EL (cell line): ENCODE measurements around the gene SPACA7.

Experiments used
- DNase-seq: peaks from one replicate; pipeline ENCODE4 v3.0.0-alpha.2; 2016

The SPACA7 gene

DNA sequence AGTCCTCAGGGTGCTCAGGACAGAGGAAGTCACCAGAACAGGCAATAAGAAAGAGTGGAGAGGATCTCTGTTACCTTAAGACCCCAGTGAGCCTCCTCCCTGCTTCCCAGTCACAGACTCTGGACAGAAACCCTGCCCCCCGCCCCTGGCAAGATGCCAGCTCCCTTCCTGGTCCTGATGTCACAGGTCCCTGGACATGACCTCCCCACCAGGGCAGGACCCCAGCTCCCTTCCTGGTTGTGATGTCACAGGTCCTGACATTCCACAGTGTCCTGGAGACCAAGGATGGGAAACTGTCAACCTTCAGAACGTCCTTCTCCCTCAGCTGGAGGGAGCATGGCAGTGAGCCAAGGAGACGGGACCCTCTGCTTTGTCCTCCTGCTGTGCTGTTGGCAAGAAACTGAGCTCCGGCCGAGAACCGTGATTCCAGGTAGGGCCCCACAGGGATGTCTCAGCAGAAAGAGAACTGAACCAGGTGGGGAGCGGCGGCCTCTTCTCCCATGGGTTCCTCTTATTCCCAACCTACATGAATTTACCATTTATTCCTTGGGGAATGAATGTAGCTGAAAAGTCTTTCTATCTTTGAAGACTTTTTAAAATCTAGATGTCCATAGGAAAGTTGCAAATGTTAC is at the start of gene SPACA7:
Gene SPACA7, plus strand, starts transcription at position 306 of the 632 bp plus-strand sequence. Its CDS starts 31 bp downstream, at position 337.
- no peak for DNase-seq

- no peak for DNase-seq
These were observed 49.3 kb upstream of the SPACA7 start for GRCh38 chr13:112326821-112327370.

GRCh38 chr13:112328936-112329335 is 47.2 kb upstream of the SPACA7 start:
- no peak for DNase-seq

DNA sequence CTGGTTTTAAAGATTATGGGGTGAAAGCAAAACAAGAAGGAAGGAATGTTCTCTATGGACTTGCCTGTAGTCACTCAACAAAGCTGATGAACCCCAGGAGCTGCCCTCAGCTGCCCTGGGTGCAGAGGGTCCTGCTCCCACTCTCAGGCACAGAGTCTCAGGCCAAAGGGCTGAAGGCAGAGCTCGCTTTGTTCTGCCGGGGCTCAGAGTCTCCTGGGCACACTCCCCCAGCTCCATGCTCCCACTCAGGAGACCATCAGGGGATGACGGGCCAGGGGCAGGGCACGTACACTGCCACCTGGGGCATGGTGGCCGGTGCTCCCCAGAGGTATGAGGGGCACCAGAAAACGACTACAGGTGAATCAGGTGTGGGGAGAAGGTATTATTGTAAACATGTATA is 46.8 kb upstream of the SPACA7 start:
- DNase-seq = no peak

DNA sequence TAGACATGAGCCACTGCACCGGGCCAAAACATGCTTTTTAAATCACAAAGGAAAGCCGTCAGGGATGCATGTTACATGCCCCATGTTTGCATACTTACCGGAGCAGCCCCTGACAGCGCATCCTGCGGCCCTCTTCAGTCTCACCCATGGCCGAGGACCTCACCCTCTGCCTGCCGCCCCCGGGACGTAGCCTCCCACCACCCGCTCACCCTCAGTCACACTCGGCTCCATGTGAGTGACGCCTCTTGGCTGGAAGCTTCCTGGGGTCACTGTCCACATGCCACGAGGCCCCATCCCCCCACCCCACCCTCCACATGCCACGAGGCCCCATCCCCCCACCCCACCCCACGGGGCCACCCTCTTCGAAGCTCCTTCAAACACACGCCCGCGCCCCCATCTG is 46.1 kb upstream of the SPACA7 start:
- DNase-seq = no peak

DNA sequence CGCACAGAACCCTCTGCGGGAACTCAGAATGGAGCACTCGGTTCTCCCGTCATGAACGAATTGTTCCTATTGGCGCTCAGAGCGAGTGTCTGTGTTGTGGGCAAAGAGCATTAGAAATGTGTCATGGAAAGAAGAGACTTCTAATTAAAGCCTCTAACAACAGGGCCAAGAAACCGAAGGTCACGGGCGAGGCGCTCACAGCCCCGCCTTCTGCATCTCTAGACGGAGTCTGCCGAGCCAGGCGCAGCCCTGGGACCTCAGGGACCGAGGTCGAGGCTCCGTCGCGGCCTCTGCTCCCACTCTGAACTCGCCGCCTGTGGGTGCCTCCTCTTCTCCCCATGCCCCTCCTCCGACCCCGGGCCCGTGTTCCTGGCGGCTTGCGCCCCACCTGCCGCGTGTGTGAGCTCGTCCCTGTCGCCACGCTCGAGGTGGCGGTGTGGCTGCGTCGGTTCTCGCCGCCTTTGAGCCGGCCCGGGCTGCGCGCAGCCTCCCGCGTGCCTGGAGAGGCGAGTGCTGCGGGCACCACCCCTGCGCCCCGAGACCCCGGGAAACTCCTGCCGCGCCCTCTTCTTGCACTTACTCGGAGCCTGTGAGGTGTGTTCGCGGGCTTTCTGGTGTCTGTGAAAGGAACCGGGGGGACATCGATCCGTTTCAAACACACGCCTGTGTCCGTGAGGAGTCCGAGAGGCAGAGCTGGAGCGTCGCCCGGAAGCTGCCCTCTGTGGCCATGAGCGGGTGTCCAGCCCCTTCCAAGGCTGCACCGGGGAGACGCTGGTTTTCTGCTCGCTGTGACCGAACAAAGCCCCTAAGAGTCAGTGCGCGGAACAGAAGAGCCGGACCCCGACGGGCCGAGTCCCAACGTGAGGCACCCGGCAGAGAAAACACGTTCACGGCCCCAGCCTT is 45.4 kb upstream of the SPACA7 start:
- DNase-seq = no peak

DNA sequence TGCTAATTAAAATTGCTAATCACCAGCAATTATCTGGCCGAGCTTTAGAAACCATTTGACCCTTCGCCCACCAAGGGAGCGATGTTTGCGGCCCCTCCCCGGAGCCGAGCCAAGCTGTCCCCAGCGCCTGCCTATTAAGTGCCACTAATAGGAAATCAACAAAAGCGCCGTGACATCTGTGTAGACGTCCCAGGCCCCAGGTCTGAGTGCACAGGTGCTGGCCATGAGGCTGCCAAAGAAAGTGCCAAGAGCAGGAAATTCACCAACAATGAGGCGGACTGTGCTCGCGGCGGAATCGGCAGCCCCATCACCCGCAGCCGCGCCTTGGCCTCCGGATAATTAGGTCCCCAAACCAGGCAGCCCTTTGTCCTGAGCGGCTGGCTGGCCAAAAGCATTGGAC is 44.5 kb upstream of the SPACA7 start:
- no peak for DNase-seq

DNA sequence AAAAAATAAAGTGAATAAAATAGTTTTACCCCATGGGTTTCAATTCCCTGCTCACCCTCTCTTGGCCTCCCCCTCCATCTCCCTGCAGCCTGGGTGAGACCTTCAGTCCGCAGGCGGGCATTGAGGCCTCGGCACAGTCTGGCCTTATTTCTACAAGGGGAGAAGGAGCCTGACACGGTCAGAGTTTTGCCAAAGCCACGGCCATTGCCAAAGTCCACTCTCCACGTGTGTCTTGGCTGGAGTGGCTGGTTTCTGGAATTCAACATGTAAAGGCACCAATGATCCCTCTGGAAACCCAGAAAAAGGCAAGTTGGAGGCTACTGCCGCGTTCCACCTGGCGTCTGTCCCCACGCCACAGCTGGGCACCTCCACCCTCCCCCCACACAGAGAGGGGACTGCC is 43.4 kb upstream of the SPACA7 start:
- no peak for DNase-seq

DNA sequence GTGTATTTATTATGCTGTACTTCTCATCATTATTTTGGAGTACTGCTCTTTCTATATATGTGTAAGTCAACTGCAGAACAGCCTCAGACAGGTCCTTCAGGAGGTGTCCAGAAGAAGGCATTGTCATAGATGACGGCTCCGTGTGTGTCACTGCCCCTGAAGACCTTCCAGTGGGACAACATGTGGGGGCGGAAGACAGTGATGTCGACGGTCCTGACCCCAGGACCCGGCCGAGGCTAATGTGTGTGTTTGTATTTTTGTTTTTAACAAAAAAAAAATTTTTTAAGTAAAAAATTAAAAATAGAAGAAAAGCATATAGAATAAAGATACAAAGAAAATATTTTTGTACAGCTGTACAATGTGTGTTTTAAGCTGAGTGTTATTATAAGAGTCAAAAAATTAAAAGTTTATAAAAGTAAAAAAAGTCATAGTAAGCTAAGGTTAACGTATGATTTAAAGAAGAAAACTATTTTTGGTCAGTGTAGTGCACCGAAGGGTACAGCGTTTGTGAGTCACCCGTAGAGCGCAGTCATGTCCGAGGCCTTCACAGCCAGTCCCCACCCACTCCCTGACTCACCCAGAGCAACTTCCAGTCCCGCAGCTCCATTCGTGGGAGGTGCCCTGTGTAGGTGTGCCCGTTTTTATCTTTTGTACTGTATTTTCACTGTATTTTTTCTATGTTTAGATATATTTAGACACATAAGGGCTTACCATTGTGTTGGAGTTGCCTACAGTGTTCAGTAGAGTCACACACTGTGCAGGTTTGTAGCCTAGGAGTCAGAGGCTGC is 42.2 kb upstream of the SPACA7 start:
- no peak for DNase-seq

GRCh38 chr13:112335135-112335534 is 41.0 kb upstream of the SPACA7 start:
- no peak for DNase-seq

GRCh38 chr13:112341446-112341845 is 34.7 kb upstream of the SPACA7 start:
- no peak for DNase-seq

DNA sequence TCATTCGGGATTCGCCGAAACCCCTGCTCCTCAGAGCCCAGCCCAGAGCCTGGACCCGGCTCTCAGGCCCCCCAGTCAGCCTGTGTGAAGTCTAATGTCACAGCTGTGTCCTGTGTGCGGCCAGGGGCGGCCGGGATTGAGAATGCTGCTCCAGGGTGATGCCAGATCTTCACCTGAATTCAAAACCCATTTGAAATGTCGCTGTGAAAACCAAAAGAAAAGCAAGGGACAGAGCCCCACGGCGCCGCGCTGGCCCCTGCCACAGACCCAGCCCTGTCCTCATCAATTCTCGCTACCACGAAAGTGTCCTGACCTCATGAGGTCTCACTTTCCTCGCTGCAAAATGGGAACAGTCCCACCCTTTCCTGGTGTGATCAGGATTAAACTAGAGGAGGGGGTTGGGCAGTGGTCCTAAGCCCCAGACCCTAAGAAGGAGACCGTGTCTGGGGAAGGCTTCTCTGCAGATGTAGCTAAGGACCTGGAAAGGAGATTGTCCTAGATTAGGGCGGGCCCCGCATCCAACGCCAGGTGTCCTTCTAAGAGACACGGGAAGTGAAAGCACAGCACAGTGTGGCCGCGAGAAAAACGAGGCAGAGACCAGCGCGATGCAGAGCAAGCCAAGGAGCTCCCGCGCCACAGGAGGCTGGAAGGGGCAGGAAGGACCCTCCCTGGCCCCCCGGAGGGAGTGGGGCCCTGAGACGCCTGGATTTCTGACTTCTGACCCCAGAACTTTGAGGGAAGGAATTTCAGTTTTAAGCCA is 34.0 kb upstream of the SPACA7 start:
- no peak for DNase-seq

DNA sequence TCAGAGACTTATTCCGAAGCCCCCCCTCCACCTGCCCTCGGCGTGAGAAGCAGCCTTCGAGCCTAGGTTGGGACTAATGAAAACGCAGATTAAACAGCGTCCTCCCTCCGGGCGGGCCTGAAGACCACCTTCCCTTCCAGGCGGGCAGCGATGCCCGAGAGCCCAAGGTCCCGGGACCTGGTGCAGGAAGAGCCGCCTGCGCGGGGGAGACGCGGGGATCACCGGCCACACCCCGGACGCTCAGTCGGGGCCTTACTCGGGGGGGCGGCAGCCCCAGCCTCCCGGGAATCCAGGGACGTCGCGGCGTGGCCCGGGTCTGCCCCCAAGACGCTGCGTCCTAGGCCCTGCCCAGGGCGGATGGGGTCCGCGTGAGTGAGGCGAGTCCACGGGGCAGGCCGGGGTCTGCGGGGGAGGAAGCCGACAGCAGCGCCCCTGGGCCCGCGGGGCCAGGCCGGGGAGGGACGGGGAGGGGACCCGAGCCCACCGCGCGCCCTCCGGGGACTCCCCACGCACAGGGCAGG is 33.3 kb upstream of the SPACA7 start:
- no peak for DNase-seq

DNA sequence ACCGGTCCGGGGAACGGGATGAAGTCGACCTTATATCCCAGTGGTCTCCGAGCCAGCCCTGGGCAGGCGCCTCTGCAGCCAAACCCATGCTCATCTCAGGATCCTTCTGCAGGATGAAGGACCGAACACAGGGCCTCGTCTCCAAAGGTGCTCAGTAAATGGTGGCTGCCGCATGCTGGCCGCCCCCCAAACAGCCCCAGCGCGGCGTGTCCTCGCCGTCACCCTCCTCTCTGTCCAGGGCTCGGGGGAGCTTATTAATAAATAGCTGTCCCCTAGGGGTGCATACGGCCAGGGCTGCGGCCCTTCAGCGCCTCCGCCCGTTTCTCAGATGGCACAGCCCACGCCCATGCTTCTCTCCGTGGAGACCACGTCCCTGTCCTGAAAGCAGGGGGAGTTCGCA is 32.6 kb upstream of the SPACA7 start:
- DNase-seq = no peak

DNA sequence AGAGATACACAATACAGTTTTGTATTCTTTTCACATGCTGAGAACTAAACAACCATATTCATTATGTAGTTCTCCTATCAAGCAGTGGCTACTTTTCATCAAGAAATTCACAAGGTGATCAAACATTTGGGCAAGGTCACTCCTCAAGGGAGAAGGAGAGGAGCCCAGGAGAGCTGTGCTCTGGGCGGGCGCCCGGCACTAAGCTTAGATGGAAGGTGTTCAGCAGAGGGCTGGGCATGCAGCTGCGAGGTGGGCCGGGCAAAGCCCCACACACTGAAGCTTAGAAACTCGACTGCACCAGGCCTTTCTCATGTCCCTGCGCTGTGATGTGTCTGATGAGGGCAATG is 30.4 kb upstream of the SPACA7 start:
- no peak for DNase-seq

DNA sequence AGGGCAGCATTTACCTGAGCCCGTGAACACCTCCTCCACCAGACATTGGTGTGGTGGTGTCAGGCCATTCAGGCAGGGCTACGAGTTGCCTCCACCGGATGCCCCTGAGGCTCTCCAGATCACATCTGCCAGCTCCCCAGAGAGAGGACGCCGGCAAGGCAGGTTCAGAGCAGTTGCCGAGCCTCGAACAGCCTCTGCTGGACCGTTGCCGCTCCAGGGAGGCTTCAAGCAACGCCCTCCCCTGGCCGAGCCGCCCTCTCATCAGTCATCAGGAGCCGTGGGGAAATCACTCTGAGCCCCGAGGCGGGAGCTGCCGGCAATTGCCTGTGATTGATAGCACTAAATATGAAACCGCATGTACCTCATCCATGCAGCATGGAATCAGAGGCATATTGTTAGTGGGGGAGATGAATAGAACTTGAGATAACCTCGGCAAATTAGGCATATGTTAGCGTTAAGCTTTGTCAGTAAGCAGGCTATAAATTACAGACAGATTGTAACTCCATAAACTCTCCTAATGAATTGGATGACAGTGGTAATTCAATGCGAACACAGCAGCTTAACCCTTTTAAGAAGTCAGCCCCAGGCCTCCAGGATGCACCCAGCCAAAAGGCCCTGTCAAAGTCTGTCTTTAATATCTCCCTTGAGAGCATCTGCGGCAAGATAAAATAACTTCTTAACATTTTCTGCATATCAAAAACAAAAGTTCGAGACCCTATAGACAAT is 29.8 kb upstream of the SPACA7 start:
- peak; percentile 5 for DNase-seq

- no peak for DNase-seq
These were observed 29.3 kb upstream of the SPACA7 start for GRCh38 chr13:112346899-112347229.

DNA sequence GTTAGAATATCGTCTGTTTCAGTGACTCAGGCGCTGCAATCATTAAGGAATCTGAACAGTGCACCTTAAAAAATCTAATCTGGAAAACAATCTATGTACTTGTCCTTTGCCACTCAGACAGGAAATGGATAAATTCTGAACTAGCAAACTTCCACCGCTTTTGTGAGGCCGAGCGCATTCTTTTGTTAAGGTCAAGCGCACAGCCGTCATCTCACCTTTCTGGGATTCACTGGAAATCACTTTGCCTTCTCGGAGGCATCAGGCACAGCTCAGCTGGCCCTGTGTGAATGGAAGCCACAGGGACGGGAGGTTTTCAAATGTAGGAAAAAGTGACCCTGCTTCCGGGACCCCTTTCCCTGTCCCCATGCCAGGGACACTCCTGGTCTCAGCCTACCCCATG is 28.2 kb upstream of the SPACA7 start:
- DNase-seq = no peak

DNA sequence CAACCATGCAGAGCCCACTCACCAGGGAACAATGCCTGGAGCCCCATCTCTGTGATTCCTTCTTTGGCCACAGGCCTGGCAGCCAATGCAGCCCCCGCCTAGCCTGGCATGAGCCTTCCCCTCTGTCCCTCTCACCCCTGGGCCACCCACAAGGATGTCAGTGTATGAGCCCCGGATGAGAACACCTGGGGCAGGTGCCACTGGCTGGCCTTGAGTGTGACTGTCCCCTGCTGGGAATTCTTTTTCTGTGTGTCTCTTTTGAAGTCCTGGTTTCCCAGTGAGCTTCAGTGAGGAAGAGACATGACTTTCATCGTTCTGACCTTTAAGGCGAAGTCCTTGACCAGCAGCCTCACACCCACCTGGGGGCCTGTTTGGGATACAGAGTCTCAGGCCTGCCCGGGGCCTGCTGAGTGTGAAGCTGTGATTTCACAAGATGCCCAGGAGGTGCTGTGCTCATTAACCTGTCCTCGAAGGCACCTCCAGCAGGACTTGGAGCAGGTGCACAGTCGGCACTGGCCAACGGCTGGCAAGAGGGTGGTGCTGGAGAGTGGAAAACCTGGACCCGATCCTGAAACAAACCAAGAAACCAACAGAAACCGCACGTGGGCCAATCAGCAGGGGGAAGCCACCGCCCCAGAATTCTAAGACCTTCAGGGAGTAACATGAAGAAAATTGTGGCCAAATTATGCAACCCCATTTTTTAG is 27.4 kb upstream of the SPACA7 start:
- DNase-seq = no peak

DNA sequence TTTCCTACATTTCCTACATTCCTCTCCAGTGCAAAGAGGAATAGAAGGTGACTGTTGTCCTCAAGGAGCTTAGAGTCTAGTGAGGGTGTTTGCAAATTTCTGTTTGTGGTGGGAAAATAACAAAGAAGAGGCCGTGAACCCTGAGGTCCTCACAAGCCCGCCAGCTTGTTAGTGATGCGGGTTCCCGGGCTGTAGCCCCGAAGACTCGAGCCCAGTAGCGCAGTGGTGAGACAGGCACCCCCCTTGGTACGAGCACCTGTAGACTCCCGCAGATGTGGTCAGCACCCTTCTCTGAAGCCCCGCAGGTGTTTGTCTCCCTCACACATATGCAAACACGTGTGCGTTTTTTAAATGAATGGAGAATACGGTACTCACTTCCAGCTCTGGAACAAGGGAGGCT is 26.5 kb upstream of the SPACA7 start:
- DNase-seq = no peak

DNA sequence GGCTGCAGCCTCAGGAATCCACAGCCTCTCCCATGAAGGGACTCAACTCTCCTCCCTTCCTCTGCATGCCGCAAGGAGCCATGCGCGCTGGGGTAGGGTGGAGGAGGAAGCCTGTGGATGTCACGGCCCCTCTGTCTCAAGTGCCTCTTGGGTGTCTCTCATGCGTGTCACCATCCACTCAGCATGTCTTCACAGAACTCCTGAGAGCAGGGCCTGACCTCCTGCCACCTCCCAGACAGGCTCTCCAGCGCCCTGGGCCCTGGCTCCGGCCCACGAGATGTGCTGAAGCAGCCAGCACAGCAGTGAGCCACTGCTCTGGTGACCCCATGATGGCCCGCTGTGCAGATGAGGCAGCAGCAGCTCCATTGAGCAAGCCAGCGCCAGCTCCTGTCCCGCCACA is 25.9 kb upstream of the SPACA7 start:
- DNase-seq = no peak
